ENCODE results near the gene KRTAP29-1. TPM values are rescaled to one million over a fixed set of nuclear protein-coding genes. Genes with fewer than 3 reads are reported as not detected.
"Not testable (repeated sequence)": the region's sequence is repeated elsewhere in the genome, so short reads cannot be mapped to it uniquely, and the experiment has no call there.

KRTAP29-1 gene
- total RNA-seq, 1 experiment from 2014 or later = not detected

GRCh38 chr17:41301204-41301790 lies 1.4 kb downstream of the KRTAP29-1 start:
- no peak for DNase-seq (ENCODE audit: low read depth)

- no peak for DNase-seq (ENCODE audit: low read depth)
Observed at GRCh38 chr17:41298458-41299135, 4.1 kb downstream of the KRTAP29-1 start.

GRCh38 chr17:41296846-41297245 lies 5.8 kb downstream of the KRTAP29-1 start:
- DNase-seq (ENCODE audit: low read depth) = no peak

GRCh38 chr17:41294016-41294415 lies 8.6 kb downstream of the KRTAP29-1 start:
- DNase-seq (ENCODE audit: low read depth) = no peak

GRCh38 chr17:41287050-41287449 lies 15.6 kb downstream of the KRTAP29-1 start:
- DNase-seq (ENCODE audit: low read depth) = no peak

GRCh38 chr17:41284546-41284945 lies 18.1 kb downstream of the KRTAP29-1 start:
- no peak for DNase-seq (ENCODE audit: low read depth)

GRCh38 chr17:41284043-41284442 lies 18.6 kb downstream of the KRTAP29-1 start:
- no peak for DNase-seq (ENCODE audit: low read depth)

- peak; percentile 43 for DNase-seq (ENCODE audit: low read depth)
Observed at GRCh38 chr17:41278176-41278955, 24.3 kb downstream of the KRTAP29-1 start.

GRCh38 chr17:41275648-41276190 lies 26.9 kb downstream of the KRTAP29-1 start, which contains the start of gene KRTAP9-7:
KRTAP9-7 (plus strand) TSS chr17:41275698; CDS start chr17:41275698, 0 bp downstream.
- not testable (repeated sequence) for DNase-seq (ENCODE audit: low read depth)

GRCh38 chr17:41271858-41272257 lies 30.8 kb downstream of the KRTAP29-1 start:
- no peak for DNase-seq (ENCODE audit: low read depth)

GRCh38 chr17:41271323-41271722 lies 31.3 kb downstream of the KRTAP29-1 start:
- DNase-seq (ENCODE audit: low read depth) = not testable (repeated sequence)

GRCh38 chr17:41267711-41268110 lies 34.9 kb downstream of the KRTAP29-1 start:
- DNase-seq (ENCODE audit: low read depth) = no peak

- DNase-seq (ENCODE audit: low read depth) = no peak
Observed at GRCh38 chr17:41265078-41265477, 37.6 kb downstream of the KRTAP29-1 start, which contains the start of gene KRTAP9-6. KRTAP9-6 (plus strand) TSS chr17:41265378; CDS start chr17:41265378, 0 bp downstream.

- DNase-seq (ENCODE audit: low read depth) = no peak
Observed at GRCh38 chr17:41264599-41264998, 38.1 kb downstream of the KRTAP29-1 start.

- DNase-seq (ENCODE audit: low read depth) = no peak
Observed at GRCh38 chr17:41263212-41263611, 39.4 kb downstream of the KRTAP29-1 start.

- no peak for DNase-seq (ENCODE audit: low read depth)
Observed at GRCh38 chr17:41258406-41258805, 44.2 kb downstream of the KRTAP29-1 start.

GRCh38 chr17:41256291-41256685 lies 46.4 kb downstream of the KRTAP29-1 start:
- DNase-seq (ENCODE audit: low read depth) = no peak

- not testable (repeated sequence) for DNase-seq (ENCODE audit: low read depth)
Observed at GRCh38 chr17:41255381-41256290, 47.0 kb downstream of the KRTAP29-1 start, which contains the start of gene KRTAP9-9. KRTAP9-9 (plus strand) TSS chr17:41255384.

- no peak for DNase-seq (ENCODE audit: low read depth)
Observed at GRCh38 chr17:41254861-41255260, 47.8 kb downstream of the KRTAP29-1 start.

Measured in RPMI7951 (cell line).